MCF 10A (cell line): ENCODE data around the gene TAS2R60. TPM values are rescaled to one million over a fixed set of nuclear protein-coding genes. Genes with fewer than 3 reads are reported as not detected.

Experiments
- BruUV-seq: library from RNA; stranded (reverse); fragments of 400-500 nt; replicated peaks from 2 replicates; lab custom pipeline; 2021; lab: Mats Ljungman, UMichigan
- CTCF ChIA-PET: fragments of 300-600 bp; sonication (Branson Sonifier 250); formaldehyde crosslinking; extraction: SDS; loops from one replicate; lab custom pipeline; 2021; ENCODE audit warnings: antibody characterized with exemption, inconsistent platforms; lab: Yijun Ruan, JAX
- POLR2A ChIA-PET: fragments of 300-600, 350-650 bp; sonication (Branson Sonifier 250); formaldehyde crosslinking; extraction: SDS; loops from one replicate; lab custom pipeline; 2020; ENCODE audit warnings: antibody characterized with exemption, inconsistent platforms; lab: Yijun Ruan, JAX
- DNase-seq: peaks from one replicate; pipeline ENCODE4 v3.0.0-alpha.2; 2018; ENCODE audit not compliant: unreplicated experiment
- H3K27ac Mint-ChIP-seq: one replicate; pipeline ENCODE4 v1.8.0; 2022; ENCODE audit warnings: mild to moderate bottlenecking, low read depth, mixed read lengths; ENCODE audit not compliant: unreplicated experiment
- H3K27me3 Mint-ChIP-seq: one replicate; pipeline ENCODE4 v1.8.0; 2022; ENCODE audit warnings: mixed read lengths; ENCODE audit not compliant: insufficient read depth, unreplicated experiment
- H3K36me3 Mint-ChIP-seq: one replicate; pipeline ENCODE4 v1.8.0; 2022; ENCODE audit warnings: mild to moderate bottlenecking, moderate library complexity, mixed read lengths; ENCODE audit not compliant: insufficient read depth, unreplicated experiment
- H3K4me1 Mint-ChIP-seq: one replicate; pipeline ENCODE4 v1.8.0; 2022; ENCODE audit warnings: mixed read lengths; ENCODE audit not compliant: insufficient read depth, unreplicated experiment
- H3K4me3 Mint-ChIP-seq: one replicate; pipeline ENCODE4 v1.8.0; 2022; ENCODE audit warnings: mild to moderate bottlenecking, moderate library complexity, mixed read lengths; ENCODE audit not compliant: unreplicated experiment
- H3K9me3 Mint-ChIP-seq: one replicate; pipeline ENCODE4 v1.8.0; 2022; ENCODE audit warnings: mixed read lengths; ENCODE audit not compliant: unreplicated experiment
- intact Hi-C: fragments of 100-400 bp; cut with micrococcal nuclease; formaldehyde crosslinking; loops from 2 replicates; pipeline ENCODE4 v1.14.1; 2022
- total RNA-seq: library from RNA; stranded (reverse); gene quantifications from 2 replicates; pipeline ENCODE4 v1.2.3, GENCODE V29; 2022
- TF ChIP-seq, protein P1 (sequence below): fragments of 200-600 bp; IDR thresholded peaks from one replicate; pipeline ENCODE4 v1.8.0; 2022; ENCODE audit warnings: antibody characterized with exemption, mild to moderate bottlenecking; ENCODE audit not compliant: unreplicated experiment

TAS2R60 gene
- total RNA-seq, 1 experiment from 2014 or later, result not detected

DNA sequence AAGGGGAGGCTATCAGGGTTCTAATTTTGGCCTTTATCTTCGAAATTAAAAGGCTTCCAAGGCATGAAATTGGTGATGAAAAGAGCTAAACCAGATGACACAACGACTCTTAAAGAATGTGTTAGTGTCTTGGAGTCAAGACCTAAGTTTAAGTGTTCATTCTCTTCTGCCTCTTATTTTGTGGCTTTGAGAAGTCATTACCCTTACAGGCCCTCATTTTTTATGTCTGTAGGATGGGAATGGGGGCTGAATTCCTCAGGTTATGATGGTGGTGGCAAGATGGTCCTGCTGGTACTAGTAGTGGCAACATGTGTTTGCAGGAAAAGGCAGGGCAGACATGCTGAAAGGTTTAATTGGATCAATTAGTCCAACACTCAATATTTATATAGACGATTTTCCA, 15.4 kb downstream of the TAS2R60 start:
- Mint-ChIP-seq H3K27me3 (peaks cover 12% of the 10 kb centered on the region), H3K27ac (no peak overlapping the region), H3K9me3 (no peaks in the 10 kb centered on the region), H3K4me3 (no peak overlapping the region), H3K36me3 (no peaks in the 10 kb centered on the region), H3K4me1 (no peaks in the 10 kb centered on the region)
- intact Hi-C loops, result no loop called here
- POLR2A ChIA-PET, result no interaction called here
- no peak for DNase-seq
- BruUV-seq, result no TSS peak
- TF ChIP-seq, protein P1, sequence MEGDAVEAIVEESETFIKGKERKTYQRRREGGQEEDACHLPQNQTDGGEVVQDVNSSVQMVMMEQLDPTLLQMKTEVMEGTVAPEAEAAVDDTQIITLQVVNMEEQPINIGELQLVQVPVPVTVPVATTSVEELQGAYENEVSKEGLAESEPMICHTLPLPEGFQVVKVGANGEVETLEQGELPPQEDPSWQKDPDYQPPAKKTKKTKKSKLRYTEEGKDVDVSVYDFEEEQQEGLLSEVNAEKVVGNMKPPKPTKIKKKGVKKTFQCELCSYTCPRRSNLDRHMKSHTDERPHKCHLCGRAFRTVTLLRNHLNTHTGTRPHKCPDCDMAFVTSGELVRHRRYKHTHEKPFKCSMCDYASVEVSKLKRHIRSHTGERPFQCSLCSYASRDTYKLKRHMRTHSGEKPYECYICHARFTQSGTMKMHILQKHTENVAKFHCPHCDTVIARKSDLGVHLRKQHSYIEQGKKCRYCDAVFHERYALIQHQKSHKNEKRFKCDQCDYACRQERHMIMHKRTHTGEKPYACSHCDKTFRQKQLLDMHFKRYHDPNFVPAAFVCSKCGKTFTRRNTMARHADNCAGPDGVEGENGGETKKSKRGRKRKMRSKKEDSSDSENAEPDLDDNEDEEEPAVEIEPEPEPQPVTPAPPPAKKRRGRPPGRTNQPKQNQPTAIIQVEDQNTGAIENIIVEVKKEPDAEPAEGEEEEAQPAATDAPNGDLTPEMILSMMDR, result no peak
- CTCF ChIA-PET, result no interaction called here

DNA sequence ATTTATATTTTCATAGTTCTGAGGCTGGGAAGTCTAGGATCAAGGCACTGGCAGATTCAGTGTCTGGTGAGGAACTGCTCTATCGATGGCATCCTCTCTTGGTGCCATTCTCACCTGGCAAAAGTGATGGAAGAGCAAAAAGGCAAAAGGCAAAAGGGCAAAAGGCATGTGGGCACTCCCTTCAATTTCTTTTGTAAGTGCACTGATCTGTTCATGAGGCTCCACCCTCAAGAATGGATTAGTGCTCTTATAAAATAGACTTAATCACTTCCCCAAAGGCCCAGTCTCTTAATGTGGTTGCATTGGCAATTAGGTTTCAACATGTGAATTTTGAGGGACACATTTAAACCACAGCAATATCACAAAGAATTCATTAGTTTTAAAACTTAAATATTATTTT, 16.1 kb downstream of the TAS2R60 start:
- DNase-seq, result no peak
- TF ChIP-seq, protein P1, result no peak
- ChIA-PET CTCF (no interaction called here), POLR2A (no interaction called here)
- BruUV-seq, result no TSS peak
- Mint-ChIP-seq H3K27me3 (peaks cover 5% of the 10 kb centered on the region), H3K36me3 (no peaks in the 10 kb centered on the region), H3K27ac (no peak overlapping the region), H3K4me1 (no peaks in the 10 kb centered on the region), H3K4me3 (no peak overlapping the region), H3K9me3 (no peaks in the 10 kb centered on the region)
- intact Hi-C loops, result no loop called here

DNA sequence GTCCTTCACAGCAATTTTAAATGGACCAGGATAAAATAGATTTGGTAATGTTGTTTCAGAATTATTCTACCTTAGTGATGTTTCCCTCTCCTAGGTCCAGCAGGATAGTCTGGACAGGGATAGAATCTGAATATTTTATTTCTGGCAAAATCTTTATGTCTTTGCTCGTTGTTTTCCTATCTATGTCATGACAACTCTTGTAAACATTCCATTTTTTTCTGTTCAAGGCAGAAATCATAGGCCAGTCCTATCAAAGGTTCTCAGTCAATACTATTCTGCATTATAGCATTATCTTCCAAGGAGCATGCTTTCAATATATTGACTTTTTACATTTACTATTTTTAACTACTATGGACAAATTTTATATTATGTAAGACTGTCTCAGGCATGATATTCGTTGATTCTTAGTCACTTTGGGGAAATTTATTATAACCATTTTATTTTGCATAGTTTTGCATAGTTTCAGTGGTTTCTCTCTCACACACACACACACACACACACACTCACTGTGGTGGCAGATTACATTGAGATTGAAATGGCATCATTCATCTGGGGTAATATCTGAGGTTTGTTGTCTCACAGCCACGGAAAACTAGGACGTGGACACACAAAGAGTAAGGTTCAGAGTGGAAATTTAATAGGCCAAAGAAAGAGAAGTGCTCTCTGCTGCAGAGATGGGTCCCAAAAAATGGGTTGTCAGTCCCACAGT, 17.2 kb downstream of the TAS2R60 start:
- ChIA-PET POLR2A (no interaction called here), CTCF (interaction anchor here (0.6 kb wide), 1 partner anchor 27 kb away, joined by 4 read pairs; no protein-coding TSS in a partner anchor)
- Mint-ChIP-seq H3K27me3 (no peaks in the 10 kb centered on the region), H3K4me3 (no peak overlapping the region), H3K4me1 (no peaks in the 10 kb centered on the region), H3K9me3 (no peaks in the 10 kb centered on the region), H3K27ac (no peak overlapping the region), H3K36me3 (no peaks in the 10 kb centered on the region)
- intact Hi-C loops, result no loop called here
- BruUV-seq, result no TSS peak
- TF ChIP-seq, protein P1, result no peak
- no peak for DNase-seq

DNA sequence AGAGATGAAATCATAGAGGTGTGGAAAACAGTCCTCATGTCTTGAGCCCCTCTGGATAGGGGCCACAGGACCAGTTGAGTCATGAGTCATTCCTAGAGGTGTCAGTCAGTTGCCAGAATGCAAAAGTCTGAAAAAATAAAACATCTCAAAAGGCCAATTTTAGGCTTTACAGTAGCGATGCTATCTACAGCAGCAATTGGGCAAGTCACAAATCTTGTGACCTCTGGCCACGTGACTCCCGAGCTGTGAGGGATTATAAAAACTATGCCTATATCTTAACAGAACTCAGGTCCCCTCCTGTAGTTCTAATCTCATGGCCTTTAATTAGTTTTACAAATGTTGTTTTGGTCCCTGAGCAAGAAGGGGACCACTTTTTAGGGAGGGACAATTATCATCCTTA, 18.8 kb downstream of the TAS2R60 start:
- Mint-ChIP-seq H3K27me3 (no peaks in the 10 kb centered on the region), H3K4me1 (no peaks in the 10 kb centered on the region), H3K27ac (no peak overlapping the region), H3K9me3 (no peaks in the 10 kb centered on the region), H3K4me3 (no peak overlapping the region), H3K36me3 (no peaks in the 10 kb centered on the region)
- TF ChIP-seq, protein P1, result no peak
- DNase-seq, result no peak
- ChIA-PET POLR2A (no interaction called here), CTCF (interaction anchor here (1.0 kb wide), 1 partner anchor 222 kb away, joined by 6 read pairs; no protein-coding TSS in a partner anchor)
- intact Hi-C loops, result no loop called here
- BruUV-seq, result no TSS peak
